ENCODE measurements around the gene ADAMTSL3.

DNA sequence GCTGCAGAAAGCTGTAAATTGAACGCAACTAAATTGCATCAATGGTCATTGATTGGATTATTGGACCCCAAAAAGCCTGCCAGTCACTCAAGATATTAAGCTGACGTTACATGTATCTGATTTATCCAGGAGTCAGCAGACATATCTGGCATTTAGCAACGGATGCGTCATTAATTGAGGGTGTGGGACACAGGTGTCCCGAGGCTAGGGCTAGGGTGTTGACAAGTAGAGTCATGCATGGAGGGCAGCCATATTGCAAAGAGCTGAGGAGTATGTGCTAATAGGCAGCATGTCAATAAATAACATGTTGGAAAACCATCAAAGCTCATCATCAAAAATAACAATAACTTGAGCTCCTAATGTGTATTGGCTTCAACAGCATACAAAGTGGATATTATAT, 347.1 kb downstream of the ADAMTSL3 start:
- no peak for TF ChIP-seq NFRKB (IDR thresholded peaks at IDR 0.05)
- no peak for TF ChIP-seq FOXK2 (IDR thresholded peaks at IDR 0.05)
- TF ChIP-seq SUZ12 (IDR thresholded peaks at IDR 0.05) = no peak
- TF ChIP-seq SP1 (IDR thresholded peaks at IDR 0.05) = no peak

Measured in HEK293T (cell line).